T-helper 17 cell (primary cell): Measurements from ENCODE around the gene FHIT. TPM values are rescaled to one million over a fixed set of nuclear protein-coding genes. Genes with fewer than 3 reads are reported as not detected.

Experiments used
- ATAC-seq: fragments of 150-1000 bp; cut with Tn5 transposase; 2 replicates; pipeline ENCODE4 v1.10.0; 2021; ENCODE audit warnings: mild to moderate bottlenecking, moderate library complexity
- DNase-seq, 3 donors: peaks; one replicate each; pipeline versions ENCODE4 v3.0.0 to v3.0.0-alpha.2; 2020 to 2021
- H3K9me3 ChIP-seq: one replicate; pipeline ENCODE4 v1.7.0; 2013; ENCODE audit warnings: low read length, mild to moderate bottlenecking; ENCODE audit not compliant: control insufficient read depth, poor library complexity, severe bottlenecking
- H3K27ac Mint-ChIP-seq: one replicate; pipeline ENCODE4 v1.8.0; 2022; ENCODE audit warnings: mild to moderate bottlenecking, moderate library complexity, mixed read lengths
- H3K27me3 Mint-ChIP-seq: one replicate; pipeline ENCODE4 v1.8.0; 2022; ENCODE audit warnings: mixed read lengths
- H3K36me3 Mint-ChIP-seq: one replicate; pipeline ENCODE4 v1.8.0; 2022; ENCODE audit warnings: low read depth, mixed read lengths
- H3K4me1 Mint-ChIP-seq: one replicate; pipeline ENCODE4 v1.8.0; 2022; ENCODE audit warnings: mild to moderate bottlenecking, mixed read lengths
- H3K4me3 Mint-ChIP-seq: one replicate; pipeline ENCODE4 v1.8.0; 2022; ENCODE audit warnings: mild to moderate bottlenecking, moderate library complexity, mixed read lengths
- total RNA-seq, 4 donors: library from RNA in 2 of 4; stranded (reverse) in 2 of 4; gene quantifications; one replicate each; pipeline ENCODE4 v1.2.3 and lab custom pipeline; 2022 to 2026

FHIT gene
- total RNA-seq, 2 donors from 2014 or later, result 18.8 to 28.6 TPM

DNA sequence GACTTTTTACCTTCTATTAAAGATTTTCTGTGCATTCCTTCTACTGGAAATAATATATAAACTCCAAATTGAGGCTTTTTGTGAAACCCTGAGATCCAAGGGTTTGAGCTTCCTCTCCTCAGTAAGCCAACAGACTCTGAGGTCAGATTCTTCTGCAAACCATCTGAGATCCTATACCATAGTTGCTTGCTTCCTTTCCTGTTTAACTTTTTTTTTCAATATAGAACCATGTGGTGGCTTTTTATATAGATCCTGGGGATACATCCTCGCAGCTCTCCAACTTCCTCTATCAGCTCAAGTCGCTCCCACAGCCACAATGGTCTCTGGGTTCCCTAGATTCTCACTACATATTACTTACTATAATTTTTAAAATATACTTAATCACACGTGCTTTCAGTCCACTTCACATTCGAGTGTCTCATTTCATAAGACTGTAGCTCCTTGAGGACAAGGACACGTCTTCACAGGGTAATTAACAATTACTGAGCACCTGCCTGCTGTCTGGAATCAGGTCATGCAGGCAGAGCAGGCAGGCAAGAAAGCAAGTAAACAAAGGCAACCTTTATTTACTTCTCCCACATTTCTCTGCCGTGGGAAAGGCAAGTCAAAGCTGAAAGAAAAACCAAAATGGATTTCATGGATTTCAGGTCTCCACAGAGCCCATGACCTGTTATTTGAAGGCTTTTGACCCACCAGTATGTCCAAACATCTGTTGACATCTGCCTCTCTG, 941.5 kb downstream of the FHIT start:
- H3K27ac Mint-ChIP-seq, result no peak overlapping the region

GRCh38 chr3:60308808-60309207, 942.4 kb downstream of the FHIT start:
- no peak overlapping the region for H3K4me3 Mint-ChIP-seq
- H3K4me1 Mint-ChIP-seq, result no peaks in the 10 kb centered on the region
- no peaks in the 10 kb centered on the region for H3K36me3 Mint-ChIP-seq
- H3K27me3 Mint-ChIP-seq, result no peaks in the 10 kb centered on the region
- no peak overlapping the region for H3K27ac Mint-ChIP-seq
- ATAC-seq (no peak), DNase-seq (no peak)
- H3K9me3 ChIP-seq, result no peaks in the 10 kb centered on the region

More for the DNA sequence above, 941.5 kb downstream of the FHIT start:
- Mint-ChIP-seq H3K27me3 (no peaks in the 10 kb centered on the region), H3K36me3 (no peaks in the 10 kb centered on the region), H3K4me1 (no peaks in the 10 kb centered on the region), H3K4me3 (no peak overlapping the region)
- no peaks in the 10 kb centered on the region for H3K9me3 ChIP-seq
- DNase-seq (no peak), ATAC-seq (no peak)

DNA sequence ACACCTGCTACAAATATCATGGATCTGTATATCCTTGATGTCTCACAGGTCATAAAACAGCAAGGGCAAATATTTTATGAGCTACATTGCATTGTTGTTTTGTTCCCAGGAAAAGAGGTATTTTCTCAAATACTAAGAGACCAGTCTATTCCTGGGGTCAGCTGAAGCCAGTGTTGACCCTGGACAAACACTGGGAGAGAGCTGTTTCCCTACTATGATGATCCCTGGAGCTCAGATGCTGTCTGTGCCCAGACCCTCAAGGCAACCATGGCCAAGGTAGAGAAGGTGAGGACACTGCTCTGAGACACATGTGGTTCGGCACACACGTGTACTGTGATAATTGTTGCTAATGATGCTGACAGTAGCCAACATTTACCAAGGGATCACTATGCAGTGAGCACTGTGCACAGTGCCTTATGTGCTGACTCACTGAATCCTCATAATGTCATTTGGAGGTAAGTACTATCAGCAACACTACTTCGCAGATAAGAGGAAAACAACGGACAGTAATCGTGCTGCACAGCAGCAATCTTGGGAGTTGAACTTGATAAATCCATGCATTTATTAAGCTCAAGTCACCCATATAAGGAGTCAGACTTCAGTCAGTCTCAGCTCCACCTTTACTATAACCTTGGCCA, 943.6 kb downstream of the FHIT start:
- H3K9me3 ChIP-seq, result no peaks in the 10 kb centered on the region
- H3K4me1 Mint-ChIP-seq, result no peaks in the 10 kb centered on the region
- no peak overlapping the region for H3K27ac Mint-ChIP-seq
- H3K27me3 Mint-ChIP-seq, result no peaks in the 10 kb centered on the region
- H3K4me3 Mint-ChIP-seq, result no peak overlapping the region
- no peaks in the 10 kb centered on the region for H3K36me3 Mint-ChIP-seq
- ATAC-seq (no peak), DNase-seq (no peak)

DNA sequence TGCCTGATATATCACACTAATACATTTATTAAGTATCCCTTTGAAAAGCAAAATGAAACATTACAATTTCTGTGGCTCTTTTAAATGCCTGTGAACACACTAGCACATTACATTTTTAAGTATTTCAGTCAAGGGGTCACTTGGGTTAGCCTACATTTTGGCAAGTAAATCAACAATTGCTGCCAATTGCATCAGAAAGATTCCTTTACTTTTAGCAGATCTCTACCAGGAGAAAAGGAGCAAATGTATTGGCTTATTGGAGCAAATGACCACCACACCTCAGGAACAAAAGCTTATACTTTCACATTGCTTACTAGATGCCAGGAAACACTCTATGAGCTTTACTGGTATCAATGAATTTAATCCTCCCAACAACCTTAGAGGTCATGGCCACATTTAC, 947.1 kb downstream of the FHIT start:
- Mint-ChIP-seq H3K4me1 (peaks cover 3% of the 10 kb centered on the region), H3K27ac (no peak overlapping the region), H3K36me3 (no peaks in the 10 kb centered on the region), H3K4me3 (no peak overlapping the region), H3K27me3 (no peaks in the 10 kb centered on the region)
- ATAC-seq, result no peak
- DNase-seq, result no peak
- H3K9me3 ChIP-seq, result no peaks in the 10 kb centered on the region

DNA sequence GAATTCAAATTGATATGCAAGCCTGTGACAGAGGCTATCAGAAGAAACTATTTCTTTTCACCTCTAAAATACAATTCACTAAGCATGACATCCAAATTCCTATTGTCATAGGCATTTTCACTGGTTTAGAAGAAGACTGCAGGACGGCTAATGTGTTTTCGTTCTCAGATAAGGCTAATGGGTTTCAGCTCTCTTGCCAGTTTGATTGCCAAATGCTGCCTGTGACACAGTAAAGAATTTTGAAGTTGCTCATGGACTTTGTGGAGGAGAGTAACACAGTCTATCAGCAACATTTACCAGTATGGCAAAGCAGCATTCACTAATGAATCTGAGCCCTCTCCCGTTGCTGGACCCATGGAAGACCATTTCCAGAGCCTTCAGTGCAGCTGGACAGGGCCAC, 948.1 kb downstream of the FHIT start:
- H3K36me3 Mint-ChIP-seq, result no peaks in the 10 kb centered on the region
- H3K9me3 ChIP-seq, result no peaks in the 10 kb centered on the region
- no peak overlapping the region for H3K4me3 Mint-ChIP-seq
- ATAC-seq, result no peak
- no peak overlapping the region for H3K27ac Mint-ChIP-seq
- H3K27me3 Mint-ChIP-seq, result no peaks in the 10 kb centered on the region
- DNase-seq, result no peak
- H3K4me1 Mint-ChIP-seq, result peaks cover 3% of the 10 kb centered on the region

GRCh38 chr3:60301142-60301541, 950.1 kb downstream of the FHIT start:
- H3K9me3 ChIP-seq, result no peaks in the 10 kb centered on the region
- Mint-ChIP-seq H3K4me1 (peaks cover 3% of the 10 kb centered on the region), H3K36me3 (no peaks in the 10 kb centered on the region), H3K4me3 (no peak overlapping the region), H3K27me3 (no peaks in the 10 kb centered on the region), H3K27ac (no peak overlapping the region)
- ATAC-seq (no peak), DNase-seq (no peak)

GRCh38 chr3:60298141-60298540, 953.1 kb downstream of the FHIT start:
- no peak for ATAC-seq
- no peaks in the 10 kb centered on the region for H3K36me3 Mint-ChIP-seq

GRCh38 chr3:60294181-60294580, 957.1 kb downstream of the FHIT start:
- DNase-seq, result no peak
- no peaks in the 10 kb centered on the region for H3K36me3 Mint-ChIP-seq
- no peaks in the 10 kb centered on the region for H3K4me1 Mint-ChIP-seq
- no peak overlapping the region for H3K27ac Mint-ChIP-seq
- no peak overlapping the region for H3K4me3 Mint-ChIP-seq
- no peaks in the 10 kb centered on the region for H3K27me3 Mint-ChIP-seq
- H3K9me3 ChIP-seq, result no peaks in the 10 kb centered on the region
- ATAC-seq, result no peak

More at GRCh38 chr3:60298141-60298540, 953.1 kb downstream of the FHIT start:
- Mint-ChIP-seq H3K27me3 (no peaks in the 10 kb centered on the region), H3K27ac (no peak overlapping the region), H3K4me1 (peaks cover 3% of the 10 kb centered on the region), H3K4me3 (no peak overlapping the region)
- DNase-seq, result no peak
- no peaks in the 10 kb centered on the region for H3K9me3 ChIP-seq

DNA sequence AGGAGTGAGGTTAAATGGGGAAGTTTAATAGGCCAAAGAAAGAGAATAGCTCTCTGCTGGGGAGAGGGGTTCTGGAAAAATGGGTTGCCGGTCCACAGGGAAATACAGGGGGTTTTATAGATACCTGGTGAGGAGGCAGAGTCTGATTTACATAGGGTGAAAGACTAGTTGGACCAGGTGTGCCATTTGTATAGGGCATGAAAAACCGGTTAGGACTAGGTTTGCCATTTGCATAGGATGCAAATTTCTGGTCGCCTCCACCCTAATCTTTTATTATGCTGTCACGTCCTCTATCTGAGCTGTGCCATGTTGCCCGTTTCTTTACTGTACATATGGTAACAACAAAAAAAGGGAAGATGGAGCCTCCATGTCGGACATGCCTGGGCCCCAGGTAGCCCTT, 960.1 kb downstream of the FHIT start:
- DNase-seq, result no peak
- Mint-ChIP-seq H3K4me3 (no peak overlapping the region), H3K36me3 (no peaks in the 10 kb centered on the region), H3K27ac (no peak overlapping the region), H3K4me1 (no peaks in the 10 kb centered on the region), H3K27me3 (no peaks in the 10 kb centered on the region)
- ATAC-seq, result no peak
- H3K9me3 ChIP-seq, result no peaks in the 10 kb centered on the region

DNA sequence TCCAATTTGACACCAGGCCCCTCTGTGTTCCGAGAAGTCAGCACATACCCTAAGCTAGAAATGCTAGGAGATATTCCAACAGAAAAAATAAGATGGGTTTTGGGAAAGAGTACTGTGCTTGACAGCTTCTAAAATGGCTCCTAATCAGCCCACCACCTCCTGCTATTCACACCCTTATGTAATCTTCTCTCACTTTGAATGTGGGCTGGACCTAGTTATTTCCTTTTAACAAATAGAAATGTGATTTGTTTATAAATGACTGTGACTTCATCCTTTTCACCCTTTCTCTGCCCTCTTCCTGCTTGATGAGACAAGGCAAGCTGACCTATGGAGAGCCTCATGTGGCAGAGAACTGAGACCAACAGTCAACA, 961.1 kb downstream of the FHIT start:
- DNase-seq (no peak), ATAC-seq (no peak)
- H3K4me3 Mint-ChIP-seq, result no peak overlapping the region
- no peaks in the 10 kb centered on the region for H3K4me1 Mint-ChIP-seq
- no peak overlapping the region for H3K27ac Mint-ChIP-seq
- no peaks in the 10 kb centered on the region for H3K36me3 Mint-ChIP-seq
- H3K9me3 ChIP-seq, result no peaks in the 10 kb centered on the region
- H3K27me3 Mint-ChIP-seq, result no peaks in the 10 kb centered on the region

DNA sequence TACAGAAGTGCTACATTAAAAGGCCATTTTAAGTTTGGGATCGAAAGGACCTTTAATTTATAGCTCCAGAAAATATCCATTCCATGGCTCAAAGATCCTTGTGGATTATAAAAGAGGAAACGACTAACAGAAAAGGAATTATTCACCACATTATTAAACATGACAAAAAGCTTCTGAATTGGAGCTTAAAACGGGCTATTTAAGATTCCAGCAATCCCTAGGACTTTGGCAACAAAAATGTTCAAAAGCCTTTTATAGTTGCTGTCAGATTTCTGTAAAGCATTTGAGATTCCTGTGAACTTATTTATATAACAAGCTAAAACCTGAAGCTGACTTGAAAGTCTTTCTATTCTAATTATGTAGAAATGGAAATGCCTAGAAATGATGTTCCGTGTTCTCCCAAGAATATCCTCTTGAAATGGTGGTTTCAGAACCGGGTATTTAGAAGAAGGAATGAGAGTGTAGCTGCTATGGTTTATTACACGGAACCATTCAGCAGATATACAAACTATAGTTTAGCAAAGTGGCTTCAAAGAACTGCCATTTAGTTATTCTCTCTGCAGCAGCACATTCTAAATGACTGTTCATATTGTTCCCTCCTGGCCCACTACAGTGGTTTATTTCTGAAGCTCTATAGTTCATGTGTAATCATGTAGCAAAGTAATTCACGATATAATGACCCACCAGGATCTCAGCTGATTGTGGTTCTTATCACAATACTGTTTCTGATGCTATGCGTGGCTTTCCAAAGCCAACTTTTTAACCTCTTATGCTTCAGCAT, 961.7 kb downstream of the FHIT start:
- H3K4me3 Mint-ChIP-seq, result no peak overlapping the region
- no peak overlapping the region for H3K27ac Mint-ChIP-seq
- H3K27me3 Mint-ChIP-seq, result no peaks in the 10 kb centered on the region
- H3K9me3 ChIP-seq, result no peaks in the 10 kb centered on the region
- H3K36me3 Mint-ChIP-seq, result no peaks in the 10 kb centered on the region
- no peak for DNase-seq
- no peaks in the 10 kb centered on the region for H3K4me1 Mint-ChIP-seq
- no peak for ATAC-seq

- H3K9me3 ChIP-seq, result no peaks in the 10 kb centered on the region
- no peaks in the 10 kb centered on the region for H3K4me1 Mint-ChIP-seq
- no peak overlapping the region for H3K27ac Mint-ChIP-seq
- no peaks in the 10 kb centered on the region for H3K36me3 Mint-ChIP-seq
- no peak for ATAC-seq
- no peak for DNase-seq
- H3K27me3 Mint-ChIP-seq, result no peaks in the 10 kb centered on the region
- H3K4me3 Mint-ChIP-seq, result no peak overlapping the region
Observed at GRCh38 chr3:60282866-60283265, 968.4 kb downstream of the FHIT start.

GRCh38 chr3:60281970-60282369, 969.3 kb downstream of the FHIT start:
- H3K4me1 Mint-ChIP-seq, result no peaks in the 10 kb centered on the region
- DNase-seq (no peak), ATAC-seq (no peak)
- H3K27me3 Mint-ChIP-seq, result no peaks in the 10 kb centered on the region
- no peak overlapping the region for H3K4me3 Mint-ChIP-seq
- no peaks in the 10 kb centered on the region for H3K36me3 Mint-ChIP-seq
- H3K27ac Mint-ChIP-seq, result no peak overlapping the region
- no peaks in the 10 kb centered on the region for H3K9me3 ChIP-seq
